AG10803 (cell line): ENCODE measurements around the gene PPARA.

Experiments used
- DNase-seq: peaks from one replicate; pipeline ENCODE4 v3.0.0; 2010; ENCODE audit warnings: low read depth
- H3K4me3 ChIP-seq: 2 replicates; pipeline ENCODE4 v1.5.1; 2011; ENCODE audit warnings: mild to moderate bottlenecking, low read length, control low read depth
- CTCF ChIP-seq: conservative IDR thresholded peaks from 2 replicates; pipeline ENCODE4 v1.5.1; 2011; ENCODE audit warnings: mild to moderate bottlenecking, low read length, control low read depth, inconsistent platforms

The PPARA gene

DNA sequence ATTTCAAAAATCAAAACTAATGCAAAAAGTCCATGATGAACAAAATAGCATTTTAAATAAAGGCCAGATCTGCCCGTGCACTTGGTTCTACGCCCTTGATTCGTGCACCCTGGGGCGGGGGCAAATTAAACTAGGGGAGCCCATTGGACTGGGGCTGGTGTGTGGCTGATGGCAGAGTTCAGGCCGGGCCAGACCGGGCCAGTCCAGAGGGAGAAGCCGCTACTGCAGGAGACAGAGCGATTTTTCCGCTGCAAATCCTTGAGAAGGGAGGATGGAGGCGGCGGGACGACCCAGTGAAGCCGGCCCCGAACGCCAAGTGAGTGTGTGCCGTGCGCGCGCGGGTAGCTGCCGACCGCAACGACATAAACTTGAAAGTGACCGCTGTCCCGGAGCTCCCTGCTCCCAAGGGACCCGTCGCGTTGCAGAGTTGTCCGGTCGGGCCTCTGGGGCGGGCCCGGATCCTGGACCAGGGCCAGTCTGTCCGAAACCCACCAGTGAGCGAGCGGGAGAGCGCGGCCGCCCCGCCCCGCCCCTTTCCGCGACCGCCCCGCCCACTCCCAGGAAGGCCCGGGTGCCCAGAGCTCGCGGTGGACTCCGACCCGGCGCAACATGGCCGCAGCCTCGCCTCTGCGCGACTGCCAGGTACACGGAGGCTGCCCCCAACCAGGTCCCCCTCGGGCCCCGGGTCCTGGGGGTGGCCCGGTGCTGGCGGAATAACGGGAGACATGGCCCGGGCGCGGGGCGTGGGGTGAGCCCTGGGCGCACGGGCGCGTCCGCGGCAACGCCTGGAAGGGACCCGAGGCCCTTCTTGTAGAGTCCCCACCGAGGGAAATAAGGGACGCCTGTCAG is 117.3 kb downstream of the PPARA start, which contains the start of gene TTC38:
Gene TTC38, plus strand, starts transcription at position 578 of the 849 bp plus-strand sequence. Its CDS starts 32 bp downstream, at position 610.
- peak; percentile 75 for DNase-seq
- peak within 1 kb of the TSS; percentile 81 for H3K4me3 ChIP-seq
- TF ChIP-seq CTCF: no peak

GRCh38 chr22:46269564-46269963 is 119.2 kb downstream of the PPARA start:
- no peak for TF ChIP-seq CTCF
- no peak overlapping the region for H3K4me3 ChIP-seq
- no peak for DNase-seq

- no peak for DNase-seq
- no peak overlapping the region for H3K4me3 ChIP-seq
- TF ChIP-seq CTCF: no peak
These were observed 121.9 kb downstream of the PPARA start for GRCh38 chr22:46272196-46272595.

- no peak for TF ChIP-seq CTCF
- no peak for DNase-seq
- H3K4me3 ChIP-seq: no peak overlapping the region
These were observed 122.6 kb downstream of the PPARA start for GRCh38 chr22:46272762-46273431.

DNA sequence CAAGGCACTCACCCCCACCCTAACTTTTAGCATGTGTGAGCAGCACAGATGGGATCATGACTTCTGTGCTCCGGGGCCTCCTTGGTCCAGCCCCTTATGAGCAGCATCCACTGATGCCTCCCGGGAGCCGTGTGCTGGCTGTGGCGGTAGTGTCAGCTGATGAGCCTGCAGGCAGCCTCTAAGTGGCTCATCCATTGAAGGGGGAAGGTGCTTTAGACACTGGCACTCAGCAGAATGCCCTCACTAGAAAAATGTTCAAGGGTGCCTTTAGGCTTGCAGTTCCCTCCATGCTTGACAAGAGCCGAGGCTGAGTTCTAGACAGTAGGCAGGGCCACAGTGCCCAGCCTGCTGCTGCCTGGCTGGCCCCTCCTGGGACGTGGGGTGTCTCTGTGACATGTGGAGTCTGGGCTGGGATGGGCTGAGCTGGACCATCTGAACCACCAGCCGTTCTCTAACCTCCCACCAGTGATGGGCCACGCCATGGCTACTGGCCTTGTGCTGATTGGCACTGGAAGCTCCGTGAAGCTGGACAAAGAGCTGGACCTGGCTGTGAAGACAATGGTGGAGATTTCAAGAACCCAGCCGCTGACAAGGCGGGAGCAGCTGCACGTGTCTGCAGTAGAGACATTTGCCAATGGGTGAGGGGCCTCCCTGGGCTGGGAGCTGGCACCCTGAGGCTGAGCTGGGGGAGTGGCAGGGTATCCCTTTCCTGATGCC is 123.3 kb downstream of the PPARA start:
- TF ChIP-seq CTCF: no peak
- DNase-seq: no peak
- no peak overlapping the region for H3K4me3 ChIP-seq

DNA sequence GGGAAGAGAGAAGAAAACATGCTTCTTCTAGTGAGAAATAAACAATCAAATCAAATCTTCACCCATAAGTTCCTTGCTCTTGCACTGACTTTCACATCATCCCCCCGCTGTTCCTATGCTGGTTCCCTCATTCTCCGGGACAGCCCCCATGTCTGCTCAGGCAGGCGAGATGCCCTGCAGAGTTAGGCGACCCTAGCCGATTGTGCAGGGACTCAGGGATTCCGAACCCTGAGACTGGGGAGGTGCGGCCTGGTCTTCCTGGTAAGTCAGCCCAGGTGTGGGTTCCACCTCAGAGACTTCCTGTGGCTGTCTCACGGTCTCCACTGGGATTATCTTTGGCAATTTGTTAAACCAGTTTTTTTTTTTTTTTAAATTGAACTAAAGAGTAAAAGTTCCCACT is 124.1 kb downstream of the PPARA start:
- no peak for DNase-seq
- H3K4me3 ChIP-seq: no peak overlapping the region
- no peak for TF ChIP-seq CTCF
